Calu3 (cell line): ENCODE data around the gene C3orf62. TPM values are rescaled to one million over a fixed set of nuclear protein-coding genes. Genes with fewer than 3 reads are reported as not detected.

ENCODE experiments used
- BruUV-seq: library from RNA; stranded (reverse); fragments of 400-500 nt; replicated peaks from 2 replicates; lab custom pipeline; 2021; lab: Mats Ljungman, UMichigan
- CTCF ChIA-PET: fragments of 300-600 bp; sonication (Branson Sonifier 250); formaldehyde crosslinking; loops from one replicate; lab custom pipeline; 2022; ENCODE audit warnings: antibody characterized with exemption; lab: Charles Lee
- DNase-seq: peaks from one replicate; pipeline ENCODE4 v3.0.0; 2022
- H3K27ac Mint-ChIP-seq: one replicate; pipeline ENCODE4 v1.8.0; 2022; ENCODE audit warnings: mixed read lengths; ENCODE audit not compliant: unreplicated experiment
- H3K27me3 Mint-ChIP-seq: one replicate; pipeline ENCODE4 v1.8.0; 2022; ENCODE audit warnings: mixed read lengths; ENCODE audit not compliant: unreplicated experiment
- H3K36me3 Mint-ChIP-seq: one replicate; pipeline ENCODE4 v1.8.0; 2022; ENCODE audit warnings: mild to moderate bottlenecking, moderate library complexity, mixed read lengths; ENCODE audit not compliant: insufficient read depth, unreplicated experiment
- H3K4me1 Mint-ChIP-seq: one replicate; pipeline ENCODE4 v1.8.0; 2022; ENCODE audit warnings: mild to moderate bottlenecking, low read depth, mixed read lengths; ENCODE audit not compliant: unreplicated experiment
- H3K4me3 Mint-ChIP-seq: one replicate; pipeline ENCODE4 v1.8.0; 2022; ENCODE audit warnings: mild to moderate bottlenecking, low read depth, moderate library complexity, mixed read lengths; ENCODE audit not compliant: unreplicated experiment
- H3K9me3 Mint-ChIP-seq: one replicate; pipeline ENCODE4 v1.8.0; 2022; ENCODE audit warnings: low read depth, mixed read lengths; ENCODE audit not compliant: unreplicated experiment
- intact Hi-C: fragments of 100-400 bp; cut with micrococcal nuclease; formaldehyde crosslinking; loops from one replicate; pipeline ENCODE4 v1.10.0; 2022; ENCODE audit not compliant: unreplicated experiment
- total RNA-seq: library from RNA; stranded (reverse); gene quantifications from 2 replicates; pipeline ENCODE4 v1.2.3, GENCODE V29; 2022
- TF ChIP-seq, protein P1 (sequence below): fragments of 200-600 bp; IDR thresholded peaks from one replicate; pipeline ENCODE4 v1.8.0; 2022; ENCODE audit warnings: antibody characterized with exemption; ENCODE audit not compliant: unreplicated experiment

C3orf62 gene
- total RNA-seq, 1 experiment from 2014 or later = 6.7 TPM

DNA sequence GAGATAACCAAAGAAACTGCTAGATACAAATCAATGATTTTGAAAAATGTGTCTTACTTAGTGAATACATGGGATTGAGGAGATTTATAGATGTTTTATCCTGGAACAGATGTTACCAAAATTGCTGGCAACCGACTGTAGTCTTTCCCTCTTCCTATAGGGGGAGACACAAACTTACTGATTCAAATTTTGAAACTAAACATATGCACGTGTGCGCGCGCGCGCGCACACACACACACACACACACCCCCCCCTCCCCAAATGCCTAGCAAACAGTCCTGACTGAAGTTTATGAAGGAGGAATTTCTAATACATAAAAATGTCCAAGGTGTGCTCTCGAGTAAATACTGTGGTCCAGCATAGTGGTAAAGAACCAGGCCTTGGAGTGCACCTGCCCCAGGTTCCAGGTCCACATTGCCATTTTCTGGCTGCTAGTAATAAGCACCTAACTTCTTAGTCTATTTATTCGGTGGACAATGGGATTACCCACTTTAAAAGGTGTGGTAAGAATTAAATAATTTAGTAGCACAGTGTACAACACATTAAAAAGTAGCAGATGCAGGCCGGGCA lies 18.5 kb upstream of the C3orf62 start:
- Mint-ChIP-seq H3K36me3 (peaks cover 56% of the 10 kb centered on the region), H3K9me3 (no peaks in the 10 kb centered on the region), H3K27me3 (no peaks in the 10 kb centered on the region), H3K27ac (no peak overlapping the region), H3K4me3 (no peak overlapping the region), H3K4me1 (no peaks in the 10 kb centered on the region)
- no TSS peak for BruUV-seq
- intact Hi-C loops = no loop called here
- DNase-seq = no peak
- TF ChIP-seq, protein P1, sequence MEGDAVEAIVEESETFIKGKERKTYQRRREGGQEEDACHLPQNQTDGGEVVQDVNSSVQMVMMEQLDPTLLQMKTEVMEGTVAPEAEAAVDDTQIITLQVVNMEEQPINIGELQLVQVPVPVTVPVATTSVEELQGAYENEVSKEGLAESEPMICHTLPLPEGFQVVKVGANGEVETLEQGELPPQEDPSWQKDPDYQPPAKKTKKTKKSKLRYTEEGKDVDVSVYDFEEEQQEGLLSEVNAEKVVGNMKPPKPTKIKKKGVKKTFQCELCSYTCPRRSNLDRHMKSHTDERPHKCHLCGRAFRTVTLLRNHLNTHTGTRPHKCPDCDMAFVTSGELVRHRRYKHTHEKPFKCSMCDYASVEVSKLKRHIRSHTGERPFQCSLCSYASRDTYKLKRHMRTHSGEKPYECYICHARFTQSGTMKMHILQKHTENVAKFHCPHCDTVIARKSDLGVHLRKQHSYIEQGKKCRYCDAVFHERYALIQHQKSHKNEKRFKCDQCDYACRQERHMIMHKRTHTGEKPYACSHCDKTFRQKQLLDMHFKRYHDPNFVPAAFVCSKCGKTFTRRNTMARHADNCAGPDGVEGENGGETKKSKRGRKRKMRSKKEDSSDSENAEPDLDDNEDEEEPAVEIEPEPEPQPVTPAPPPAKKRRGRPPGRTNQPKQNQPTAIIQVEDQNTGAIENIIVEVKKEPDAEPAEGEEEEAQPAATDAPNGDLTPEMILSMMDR = peak; percentile 67
- CTCF ChIA-PET = no interaction called here

DNA sequence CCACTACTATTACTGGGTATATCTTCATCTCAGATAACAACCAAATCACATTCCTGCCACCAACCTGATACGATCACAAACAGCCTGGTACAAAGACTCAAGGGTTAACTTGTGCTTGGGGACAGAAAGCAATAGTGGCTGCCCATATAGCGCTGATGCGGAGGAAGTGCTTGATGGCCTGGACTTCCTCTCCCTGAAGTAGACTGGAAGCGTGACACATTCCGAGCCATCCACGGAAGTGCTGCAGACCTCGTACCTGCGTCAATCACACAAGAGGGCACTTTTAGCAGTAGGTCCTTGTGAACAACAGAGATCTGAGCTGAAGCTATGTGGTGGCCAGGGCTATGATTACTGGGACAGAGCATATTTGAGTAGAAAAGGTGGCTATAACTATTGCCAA lies 17.3 kb upstream of the C3orf62 start:
- peaks cover 52% of the 10 kb centered on the region for H3K36me3 Mint-ChIP-seq
- BruUV-seq = no TSS peak
- no peak for DNase-seq
- TF ChIP-seq, protein P1 = no peak
- CTCF ChIA-PET = interaction anchor here (0.6 kb wide), 1 partner anchor 216 kb away, joined by 4 read pairs; no protein-coding TSS in a partner anchor
- no peaks in the 10 kb centered on the region for H3K9me3 Mint-ChIP-seq
- intact Hi-C loops = no loop called here
- no peak overlapping the region for H3K4me3 Mint-ChIP-seq
- H3K27ac Mint-ChIP-seq = no peak overlapping the region
- no peaks in the 10 kb centered on the region for H3K4me1 Mint-ChIP-seq
- no peaks in the 10 kb centered on the region for H3K27me3 Mint-ChIP-seq

DNA sequence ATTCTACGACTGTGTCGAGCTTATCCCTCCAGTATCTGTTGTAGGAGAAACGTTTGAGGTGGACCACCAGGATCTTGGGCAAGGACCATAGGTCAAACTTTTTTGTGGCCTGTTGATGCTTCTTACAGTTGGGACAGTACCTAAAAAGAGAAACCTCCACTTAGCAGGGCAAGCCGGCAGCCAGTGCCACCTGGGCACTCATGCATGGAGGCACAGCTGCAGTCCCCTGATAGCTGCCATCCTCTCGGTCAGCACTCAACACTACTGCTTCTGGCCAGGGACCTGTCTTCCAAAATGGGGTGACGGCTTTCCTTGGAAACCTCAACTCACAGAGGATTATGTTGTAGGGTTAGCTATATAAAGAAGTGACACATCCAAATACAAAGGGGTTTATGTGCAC lies 7.0 kb upstream of the C3orf62 start:
- DNase-seq = no peak
- Mint-ChIP-seq H3K27ac (no peak overlapping the region), H3K27me3 (no peaks in the 10 kb centered on the region), H3K36me3 (peaks cover 38% of the 10 kb centered on the region), H3K4me1 (no peaks in the 10 kb centered on the region), H3K4me3 (no peak overlapping the region), H3K9me3 (no peaks in the 10 kb centered on the region)
- intact Hi-C loops = no loop called here
- BruUV-seq = no TSS peak
- TF ChIP-seq, protein P1 = no peak
- CTCF ChIA-PET = interaction anchor here (0.5 kb wide), 1 partner anchor 136 kb away, joined by 3 read pairs; no protein-coding TSS in a partner anchor

DNA sequence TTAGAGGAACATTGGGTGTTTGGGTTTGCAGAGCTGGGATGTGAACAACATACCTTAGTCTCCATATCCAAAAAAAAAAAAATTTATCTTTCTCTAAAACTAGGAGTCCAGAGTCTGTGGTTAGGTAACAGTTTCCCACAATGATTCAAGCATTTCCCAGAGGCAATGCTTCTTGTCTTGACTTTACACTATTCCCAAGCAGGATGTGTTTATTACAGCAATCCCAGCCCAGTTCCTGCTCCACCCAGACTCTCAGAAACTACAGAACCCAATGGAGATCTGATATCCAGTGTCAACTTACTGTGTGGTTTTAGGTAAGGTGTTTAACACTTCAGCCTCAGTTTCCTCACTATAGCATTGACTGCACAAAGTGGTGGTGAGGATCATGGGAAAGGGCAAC lies 2.3 kb upstream of the C3orf62 start:
- Mint-ChIP-seq H3K36me3 (peaks cover 53% of the 10 kb centered on the region), H3K4me3 (no peak overlapping the region), H3K9me3 (no peaks in the 10 kb centered on the region), H3K4me1 (peaks cover 9% of the 10 kb centered on the region), H3K27ac (no peak overlapping the region), H3K27me3 (no peaks in the 10 kb centered on the region)
- TF ChIP-seq, protein P1 = no peak
- DNase-seq = no peak
- CTCF ChIA-PET = interaction anchor here (0.6 kb wide), 1 partner anchor 158 kb away, joined by 3 read pairs; the partner anchor contains the start of gene USP19
- intact Hi-C loops = loop anchor here (5.0 kb wide), 1 partner anchor 107 kb away; the partner anchor contains the start of gene KLHDC8B
- no TSS peak for BruUV-seq
